GM12892 (cell line): ENCODE results near the gene THY1.

Experiments
- POLR2A ChIP-seq: IDR thresholded peaks from 2 replicates; pipeline ENCODE4 v1.6.1; 2011; ENCODE audit warnings: low read depth, low read length, control low read depth
- POLR2AphosphoS5 ChIP-seq: IDR thresholded peaks from 2 replicates; pipeline ENCODE4 v1.6.1; 2011; ENCODE audit warnings: low read depth, low read length, control low read depth
- TAF1 ChIP-seq: IDR thresholded peaks from 2 replicates; pipeline ENCODE4 v1.6.1; 2011; ENCODE audit warnings: low read depth, mild to moderate bottlenecking, control low read depth, low read length, borderline replicate concordance

DNA sequence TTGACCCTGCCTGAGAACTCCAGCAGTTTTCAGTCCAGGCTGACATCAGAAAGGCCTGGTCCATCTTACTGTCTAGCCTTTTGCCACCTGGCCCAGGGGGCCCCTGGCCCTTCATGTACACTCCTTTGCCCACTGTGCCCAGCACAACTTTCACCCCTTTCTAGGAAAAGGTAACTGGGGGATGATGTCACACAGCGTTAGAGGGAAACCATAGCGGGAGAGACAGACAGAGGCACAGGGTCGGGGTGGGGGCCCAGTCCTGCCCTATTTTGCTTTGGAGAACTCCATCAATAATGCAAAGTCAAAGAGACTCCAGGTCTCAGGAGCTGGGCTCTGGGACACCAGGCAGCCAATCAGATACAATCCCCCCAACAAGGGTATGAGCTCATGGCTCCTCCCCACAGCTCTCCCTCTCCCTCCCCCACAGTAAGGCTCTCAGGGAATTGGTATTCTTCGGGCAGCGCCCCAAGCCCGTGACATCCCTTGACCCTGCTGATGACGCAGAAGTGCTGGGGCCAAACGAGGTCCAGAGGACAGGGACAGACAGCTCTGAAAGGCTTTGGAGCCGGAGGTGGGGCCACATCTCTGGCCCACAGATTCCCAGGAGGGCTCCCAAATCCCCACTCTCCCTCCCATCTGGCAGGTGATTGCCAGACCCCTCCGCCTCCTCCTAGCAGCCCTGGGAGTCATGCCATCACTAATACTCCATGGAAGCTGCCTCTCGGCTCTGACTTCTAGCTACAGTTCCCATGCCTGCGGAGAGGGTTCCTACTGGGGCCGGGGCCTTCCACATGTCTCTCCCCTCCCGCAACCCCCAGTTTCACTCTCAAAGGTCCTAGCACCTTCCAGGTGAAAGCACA, 47.4 kb downstream of the THY1 start:
- TF ChIP-seq POLR2A = no peak
- no peak for TF ChIP-seq TAF1
- TF ChIP-seq POLR2AphosphoS5 = no peak
